ENCODE data around the gene SEC14L5.

SEC14L5 gene

DNA sequence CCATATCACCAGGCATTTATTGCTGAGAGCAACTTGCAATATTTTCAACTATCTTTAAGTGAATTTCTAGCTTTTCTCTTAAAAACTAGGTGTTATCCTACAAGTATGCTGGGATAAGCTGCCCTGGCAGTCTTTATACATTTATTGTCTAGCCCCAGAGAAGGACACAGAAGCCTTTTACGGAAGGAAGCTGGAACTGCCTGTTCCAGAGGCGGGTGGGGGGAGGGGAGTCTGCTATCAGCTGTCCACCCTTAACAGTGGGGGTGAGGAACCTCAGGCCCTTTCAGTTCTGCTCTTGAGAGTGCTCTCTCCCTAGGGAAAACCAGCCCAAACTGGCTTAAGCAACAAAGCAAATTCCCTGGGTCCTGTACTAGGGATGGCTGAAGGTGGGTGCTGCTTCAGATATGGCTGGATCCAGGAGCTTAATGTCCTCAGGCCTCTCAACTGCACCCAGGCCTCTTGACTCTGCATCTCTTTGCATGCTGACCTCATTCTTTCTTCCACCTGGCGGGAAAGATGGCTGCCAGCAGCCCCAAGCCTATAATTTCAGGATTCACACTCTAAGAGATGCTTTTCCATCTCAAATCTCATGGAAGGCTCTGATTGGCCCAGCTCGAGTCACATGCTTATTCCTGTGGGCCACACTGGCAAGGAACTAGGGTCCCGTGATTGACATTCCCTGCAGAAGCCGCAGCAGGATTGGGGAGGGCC lies 59.0 kb downstream of the SEC14L5 start:
- DNase-seq: no peak

DNA sequence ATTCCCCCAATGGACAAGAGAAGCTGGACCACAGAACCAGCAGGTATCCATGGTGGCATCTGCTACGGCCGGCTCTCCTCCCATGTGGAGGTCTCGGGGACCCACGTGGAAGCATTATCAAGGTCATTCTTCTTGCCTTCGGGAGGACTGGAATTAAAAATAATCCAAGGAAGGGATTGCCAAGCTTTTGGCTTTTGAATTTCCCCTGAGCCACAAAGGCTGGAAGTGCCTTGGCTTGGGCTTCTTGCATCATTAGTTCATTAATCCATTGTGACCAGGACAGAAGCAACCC lies 59.5 kb downstream of the SEC14L5 start:
- no peak for DNase-seq

DNA sequence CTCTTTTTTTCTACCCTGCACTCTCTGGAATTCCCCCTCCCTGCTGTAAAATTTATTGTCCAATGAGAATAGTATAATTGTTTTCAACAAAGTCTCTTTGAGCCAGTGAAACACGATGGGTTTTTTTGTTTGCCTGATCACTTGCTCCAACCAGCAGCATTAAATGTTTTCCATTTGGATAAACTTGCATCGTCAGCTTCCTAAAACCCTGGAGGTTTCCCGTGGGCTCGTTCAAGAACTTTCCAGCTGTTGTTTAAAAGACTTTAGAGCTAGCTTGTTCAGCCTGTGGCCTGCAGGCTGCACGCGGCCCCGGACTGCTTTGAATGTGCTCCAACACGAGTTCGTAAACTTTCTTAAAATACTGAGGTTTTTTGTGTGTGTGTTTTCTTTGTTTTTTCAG lies 60.7 kb downstream of the SEC14L5 start:
- DNase-seq: no peak

DNA sequence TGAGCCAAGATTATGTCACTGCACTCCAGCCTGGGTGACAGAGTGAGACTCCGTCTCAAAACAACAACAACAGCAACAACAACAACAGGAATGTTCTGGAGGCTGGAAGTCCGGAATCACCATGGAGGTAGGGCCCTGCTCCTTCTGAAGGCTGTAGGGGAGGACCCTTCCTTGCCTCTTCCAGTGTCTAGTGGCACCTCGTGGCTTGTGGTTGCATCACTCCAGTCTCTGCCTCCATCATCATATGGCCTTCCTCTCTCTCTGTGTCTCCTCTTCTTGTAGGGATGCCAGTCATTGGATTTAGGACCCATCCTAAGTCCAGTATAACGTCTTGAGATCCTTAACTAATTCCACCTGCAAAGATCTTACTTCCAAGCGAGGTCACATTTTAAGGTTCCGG lies 61.6 kb downstream of the SEC14L5 start:
- DNase-seq: no peak

DNA sequence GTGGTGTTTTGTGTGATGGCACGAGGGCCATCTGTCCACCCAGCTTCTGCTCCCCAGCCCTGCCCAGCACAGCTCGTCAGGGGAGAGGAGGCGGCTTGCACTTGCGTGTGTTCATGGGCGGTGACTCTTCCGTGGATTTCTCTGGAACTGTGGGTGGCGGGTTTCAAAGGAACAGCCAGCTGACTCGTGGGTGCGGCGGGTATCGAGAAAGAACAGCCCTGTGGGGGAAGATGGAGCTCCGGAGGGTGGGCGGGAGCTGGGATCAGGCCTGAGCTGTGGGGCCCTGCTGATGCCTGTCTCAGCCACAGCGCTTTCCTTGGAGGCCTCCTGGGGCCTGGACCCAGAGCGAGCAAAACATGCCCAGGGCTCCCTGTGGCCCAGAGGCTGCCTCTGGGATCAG lies 62.4 kb downstream of the SEC14L5 start:
- DNase-seq: no peak

DNA sequence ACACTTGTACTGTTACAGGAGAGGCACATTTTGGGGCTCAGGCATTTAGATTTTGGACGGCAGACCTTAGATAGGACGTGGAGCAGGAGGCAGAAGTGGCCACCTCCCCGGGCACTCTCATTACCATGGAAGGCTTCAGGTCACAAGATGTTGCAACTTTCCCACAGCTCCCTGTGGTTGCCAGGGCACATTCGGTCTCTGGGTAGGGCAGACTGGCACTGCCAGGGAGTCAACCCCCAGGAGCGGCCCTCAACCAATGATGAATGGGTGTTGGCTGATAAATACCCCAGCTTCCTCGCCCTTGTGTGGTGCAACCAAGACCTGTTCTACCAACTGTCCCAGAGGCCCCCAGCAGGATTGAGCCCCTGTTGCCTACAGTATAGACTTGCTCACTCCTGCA lies 64.4 kb downstream of the SEC14L5 start:
- no peak for DNase-seq

DNA sequence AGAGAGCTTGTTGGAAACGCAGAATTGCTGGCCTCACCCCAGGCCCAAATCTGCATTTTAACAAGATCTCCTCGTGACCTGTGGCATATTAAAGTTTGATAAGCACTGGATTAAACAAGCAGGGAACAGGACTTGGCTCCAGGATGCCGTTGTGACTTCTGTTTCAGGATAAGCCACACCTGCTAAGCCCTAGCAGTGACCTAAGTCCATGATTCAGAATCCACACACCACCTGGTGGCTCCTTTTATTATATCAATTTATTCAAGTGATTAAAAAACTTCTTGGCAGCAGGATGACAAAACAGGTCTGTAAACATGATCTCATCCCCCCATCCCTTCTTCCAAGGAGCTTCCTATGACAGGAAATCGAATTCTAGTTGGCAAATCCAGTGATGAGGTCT lies 66.5 kb downstream of the SEC14L5 start:
- no peak for DNase-seq

DNA sequence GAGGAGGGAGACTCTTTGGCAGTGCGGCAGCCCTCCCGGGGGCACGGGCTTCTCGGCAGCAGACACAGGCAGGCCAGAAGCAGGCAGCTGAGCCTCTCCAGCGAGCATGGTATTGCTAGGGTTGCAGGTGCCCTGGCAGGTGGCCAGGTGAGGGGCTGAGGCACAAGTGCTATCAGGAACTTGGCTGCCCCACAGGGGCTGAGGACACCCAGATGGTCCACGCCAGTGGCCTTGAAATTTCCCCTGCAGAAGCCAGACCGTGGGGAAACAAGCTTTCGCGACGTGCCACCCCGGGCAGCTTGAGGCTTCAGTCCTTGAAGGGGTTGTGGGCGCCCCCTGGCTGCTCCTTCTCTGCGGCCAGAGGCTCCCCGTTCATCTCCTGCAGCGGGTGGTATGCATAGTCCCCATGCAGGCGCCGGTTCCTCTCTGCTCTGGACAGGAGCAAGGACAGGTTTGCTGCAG lies 67.1 kb downstream of the SEC14L5 start:
- DNase-seq: no peak

DNA sequence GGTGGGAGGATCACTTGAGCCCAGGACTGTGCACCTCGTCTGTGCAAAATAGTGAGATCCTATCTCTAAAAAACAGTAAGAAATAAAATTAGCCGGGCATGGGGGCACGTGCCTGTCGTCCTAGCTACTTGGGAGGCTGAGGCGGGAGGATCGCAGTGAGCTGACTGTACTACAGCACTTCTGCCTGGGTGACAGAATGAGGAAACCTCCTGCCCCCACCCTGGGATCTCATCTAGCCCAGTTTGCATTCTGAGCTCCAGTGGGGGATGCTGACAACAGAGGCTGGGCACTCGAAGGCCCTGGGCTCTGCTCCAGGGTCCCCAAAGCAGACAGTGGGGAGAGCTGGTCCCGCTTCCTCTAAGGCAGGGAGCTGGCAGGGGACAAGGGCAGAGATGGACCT lies 68.5 kb downstream of the SEC14L5 start:
- DNase-seq: no peak

DNA sequence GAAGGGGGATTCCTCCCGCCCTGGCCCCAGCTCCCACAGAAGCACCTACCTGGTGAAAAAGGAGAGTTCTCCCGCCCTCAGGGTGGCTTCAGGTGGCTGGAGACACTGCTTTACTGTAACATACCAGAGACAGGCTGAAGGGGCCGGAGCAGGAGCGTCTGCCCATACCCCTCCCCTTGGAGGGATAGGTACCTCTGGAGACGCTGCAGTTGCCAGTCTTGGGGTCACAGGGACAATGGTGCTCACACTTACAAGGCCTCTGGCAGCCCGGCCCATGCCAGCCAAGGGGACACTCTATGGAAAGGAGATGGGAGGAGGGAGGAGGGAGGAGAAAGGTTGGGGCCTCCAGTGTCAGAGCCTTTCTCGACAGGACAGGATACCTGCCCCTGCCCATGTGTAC lies 69.0 kb downstream of the SEC14L5 start:
- no peak for DNase-seq

DNA sequence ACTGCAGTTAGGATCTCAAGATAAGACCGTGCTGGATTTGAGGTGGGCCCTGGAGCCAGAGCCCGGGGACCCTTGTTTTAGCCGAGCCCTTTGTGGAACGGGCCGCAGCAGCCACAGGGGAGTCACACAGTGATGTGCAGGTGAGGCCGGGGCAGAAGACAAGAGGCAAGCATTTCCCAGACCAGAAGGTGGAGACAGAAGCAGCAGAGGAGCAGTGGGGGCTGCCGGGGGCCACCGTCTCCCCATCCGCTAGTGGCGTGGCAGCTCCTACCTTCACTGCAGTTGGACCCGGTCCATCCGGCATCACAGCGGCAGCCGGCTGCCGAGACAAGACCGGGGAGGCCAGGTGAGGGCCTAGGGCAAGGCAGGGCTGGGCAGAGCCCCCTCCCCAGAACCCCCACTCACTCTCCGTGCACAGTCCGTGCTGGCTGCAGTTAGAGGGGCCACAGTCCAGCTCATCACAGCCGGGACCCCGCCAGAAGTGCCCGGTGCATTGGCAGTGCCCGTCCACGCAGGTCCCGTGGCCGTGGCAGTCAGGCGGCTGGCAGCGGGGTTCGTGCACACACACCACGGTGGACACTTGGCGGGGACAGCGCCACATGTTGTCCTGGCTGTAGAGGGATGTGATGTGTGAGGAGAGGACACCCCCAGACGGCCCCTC lies 69.6 kb downstream of the SEC14L5 start:
- no peak for DNase-seq

DNA sequence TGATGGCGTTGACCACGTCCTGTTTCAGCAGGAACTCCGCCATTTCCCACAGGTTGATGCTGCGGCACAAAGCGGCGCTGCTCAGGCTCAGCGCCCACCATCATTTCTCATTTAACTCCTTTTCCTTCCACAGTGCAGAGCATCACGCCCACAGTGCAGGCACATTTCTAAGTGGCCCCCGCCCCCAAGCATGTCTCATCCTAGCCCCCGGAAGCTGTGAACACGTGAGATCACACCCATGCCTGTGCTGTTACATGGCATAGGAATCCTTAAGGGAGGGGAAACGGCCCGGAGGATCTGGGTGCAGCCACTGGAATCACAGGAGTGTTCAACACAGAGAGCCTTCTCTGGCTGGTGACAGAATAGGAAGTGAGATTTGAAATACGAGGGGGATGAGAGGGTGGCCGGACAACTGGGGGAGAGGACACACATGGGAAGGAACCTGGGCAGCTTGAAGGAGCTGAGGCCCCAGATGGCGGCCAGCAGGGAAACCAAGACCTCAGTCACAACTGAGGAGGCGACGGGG lies 70.9 kb downstream of the SEC14L5 start:
- no peak for DNase-seq

DNA sequence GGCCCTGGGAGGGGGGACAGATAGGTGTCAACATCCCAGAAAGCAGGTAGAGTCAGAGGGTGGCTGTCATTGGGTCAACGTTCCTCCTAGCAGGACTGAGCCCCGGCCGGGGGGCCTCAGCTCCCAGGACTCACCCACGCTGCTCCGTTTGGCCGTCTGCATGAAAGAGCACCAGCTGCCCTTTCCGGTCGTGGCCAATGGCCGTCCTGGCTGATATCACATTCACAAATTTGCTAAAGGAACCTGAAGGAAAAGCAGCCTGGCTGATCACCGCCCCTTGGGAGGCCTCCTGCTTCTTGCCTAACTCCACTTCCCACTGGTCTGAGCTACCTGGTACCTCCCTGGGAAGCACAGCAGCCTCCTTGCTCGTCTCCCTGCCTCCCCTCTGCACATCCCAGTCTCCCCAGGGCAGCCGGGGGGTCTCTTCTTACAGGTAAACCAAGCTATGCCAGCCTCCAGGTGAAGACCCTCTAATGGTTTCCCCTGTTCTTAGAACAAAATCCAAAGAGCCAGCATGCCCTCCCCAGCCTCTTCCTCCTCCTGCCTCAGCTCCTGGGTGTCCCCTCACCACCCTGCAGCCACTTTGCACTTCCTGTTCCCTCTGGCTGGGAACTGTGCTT lies 72.2 kb downstream of the SEC14L5 start:
- DNase-seq: no peak

DNA sequence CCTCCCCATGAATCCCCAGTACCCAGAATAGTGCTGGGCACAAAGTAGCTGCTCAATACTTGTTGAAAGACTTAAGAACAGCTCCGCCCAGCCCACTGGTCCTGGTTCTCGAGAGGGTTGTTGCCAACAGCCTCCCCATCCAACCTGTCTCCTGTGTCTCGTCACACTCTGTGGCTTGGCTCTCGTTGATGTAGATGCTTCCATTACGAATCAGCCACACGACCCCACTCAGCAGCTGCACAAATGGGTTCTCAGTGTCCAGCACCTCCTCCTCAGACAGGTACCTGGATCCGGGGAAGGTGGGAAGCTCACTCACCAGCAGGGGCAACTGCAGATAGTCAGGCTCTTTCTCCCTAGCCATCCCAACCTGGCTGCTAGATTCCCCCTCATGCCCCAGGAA lies 73.5 kb downstream of the SEC14L5 start:
- no peak for DNase-seq

DNA sequence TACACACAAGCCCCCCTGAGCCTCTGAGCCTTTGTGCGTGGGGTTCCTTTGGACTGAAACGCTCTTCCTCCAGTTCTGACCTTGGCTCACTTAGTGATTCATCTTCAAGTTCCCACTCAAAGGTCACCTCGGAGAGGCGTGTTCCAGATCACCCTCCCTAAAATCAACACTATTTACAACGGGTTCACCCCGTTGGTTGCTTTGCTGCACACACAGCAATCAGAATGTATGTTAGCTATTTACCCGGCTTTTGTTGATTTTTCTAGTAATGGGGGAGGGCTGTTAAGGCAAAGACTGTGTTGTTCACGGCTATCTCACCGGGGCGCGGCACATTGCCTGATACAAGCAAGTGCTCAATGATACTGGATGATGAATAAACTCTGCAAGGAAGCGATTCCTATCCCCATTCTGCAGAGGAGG lies 74.6 kb downstream of the SEC14L5 start:
- DNase-seq: no peak

DNA sequence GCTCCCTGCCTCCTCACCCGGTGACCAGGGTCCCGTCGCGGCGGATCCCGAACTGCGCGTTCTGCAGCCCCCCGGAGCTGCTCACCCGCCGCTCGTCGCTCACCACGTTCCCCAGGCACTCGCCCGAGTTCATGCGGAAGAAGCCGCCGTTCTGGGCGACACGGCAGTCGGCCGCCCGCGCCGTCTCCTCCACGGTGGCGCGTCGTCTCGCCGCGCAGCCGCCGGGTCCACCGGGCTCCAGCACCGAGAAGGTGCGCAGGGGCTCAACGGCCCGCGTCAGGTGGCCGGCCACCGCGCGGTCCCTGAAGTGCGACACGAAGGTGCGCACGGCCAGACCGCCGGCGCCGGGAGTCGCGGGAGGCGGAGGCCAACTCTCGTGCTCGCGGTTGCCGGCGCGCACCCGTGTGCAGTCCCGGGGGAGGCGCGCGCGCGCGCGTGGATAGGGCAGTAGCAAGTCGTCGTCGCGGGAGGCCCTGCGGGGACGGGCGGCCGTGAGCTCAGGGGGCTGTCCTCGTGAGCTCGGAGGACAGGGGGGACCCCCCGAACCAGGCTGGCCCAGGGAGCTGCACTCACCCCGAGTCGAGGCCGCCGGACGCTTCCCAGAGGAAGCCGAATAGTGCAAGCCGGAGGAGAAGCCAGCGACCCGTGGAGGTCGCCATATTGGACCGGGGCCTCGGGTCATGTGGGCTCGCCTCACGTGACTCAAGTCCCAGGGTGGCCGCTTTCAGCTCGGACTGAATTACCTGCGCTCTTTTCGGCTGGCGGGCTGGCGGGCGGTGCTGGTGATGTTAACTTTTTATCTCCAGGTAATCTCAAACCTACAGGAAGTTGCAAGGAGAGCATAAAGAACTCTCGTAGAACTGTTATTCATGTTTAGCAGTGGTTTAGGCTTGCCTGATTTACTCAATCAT lies 75.4 kb downstream of the SEC14L5 start, which contains the start of gene NAGPA:
Gene NAGPA (minus strand): TSS at position 680 of the 911 bp plus-strand sequence. CDS start 21 bp downstream, at position 659.
- DNase-seq: peak; percentile 88

DNA sequence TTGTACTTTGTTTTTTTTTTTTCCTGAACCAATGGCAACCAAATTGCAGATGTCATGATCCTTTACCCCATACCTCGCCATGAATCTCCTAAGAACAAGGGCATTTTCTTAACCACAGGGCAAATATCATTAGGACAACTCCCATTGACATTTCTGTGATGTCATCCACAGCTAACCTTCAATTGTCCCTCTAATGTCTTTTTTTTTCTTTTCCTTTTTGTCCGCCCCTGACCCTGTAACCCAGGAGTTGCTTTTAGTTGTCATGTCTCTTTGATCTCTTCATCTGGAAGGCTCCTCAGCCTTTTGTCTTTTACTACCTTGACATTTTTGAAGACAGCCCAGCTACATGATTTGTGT lies 76.0 kb downstream of the SEC14L5 start:
- DNase-seq: no peak

DNA sequence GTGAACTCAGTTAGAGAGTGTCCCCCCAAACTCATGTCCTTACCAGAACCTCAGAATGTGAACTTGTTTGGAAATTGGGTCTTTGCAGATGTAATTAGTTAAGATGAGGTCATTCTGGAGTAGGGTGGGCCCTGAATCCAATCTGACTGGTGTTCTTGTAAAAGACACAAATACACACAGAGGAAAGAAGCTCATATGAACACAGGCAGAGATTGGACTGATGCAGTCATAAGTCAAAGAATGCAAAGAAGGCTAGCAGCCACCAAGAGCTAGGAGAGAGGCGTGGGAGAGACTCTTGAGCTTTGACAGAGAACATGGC lies 77.7 kb downstream of the SEC14L5 start:
- no peak for DNase-seq

DNA sequence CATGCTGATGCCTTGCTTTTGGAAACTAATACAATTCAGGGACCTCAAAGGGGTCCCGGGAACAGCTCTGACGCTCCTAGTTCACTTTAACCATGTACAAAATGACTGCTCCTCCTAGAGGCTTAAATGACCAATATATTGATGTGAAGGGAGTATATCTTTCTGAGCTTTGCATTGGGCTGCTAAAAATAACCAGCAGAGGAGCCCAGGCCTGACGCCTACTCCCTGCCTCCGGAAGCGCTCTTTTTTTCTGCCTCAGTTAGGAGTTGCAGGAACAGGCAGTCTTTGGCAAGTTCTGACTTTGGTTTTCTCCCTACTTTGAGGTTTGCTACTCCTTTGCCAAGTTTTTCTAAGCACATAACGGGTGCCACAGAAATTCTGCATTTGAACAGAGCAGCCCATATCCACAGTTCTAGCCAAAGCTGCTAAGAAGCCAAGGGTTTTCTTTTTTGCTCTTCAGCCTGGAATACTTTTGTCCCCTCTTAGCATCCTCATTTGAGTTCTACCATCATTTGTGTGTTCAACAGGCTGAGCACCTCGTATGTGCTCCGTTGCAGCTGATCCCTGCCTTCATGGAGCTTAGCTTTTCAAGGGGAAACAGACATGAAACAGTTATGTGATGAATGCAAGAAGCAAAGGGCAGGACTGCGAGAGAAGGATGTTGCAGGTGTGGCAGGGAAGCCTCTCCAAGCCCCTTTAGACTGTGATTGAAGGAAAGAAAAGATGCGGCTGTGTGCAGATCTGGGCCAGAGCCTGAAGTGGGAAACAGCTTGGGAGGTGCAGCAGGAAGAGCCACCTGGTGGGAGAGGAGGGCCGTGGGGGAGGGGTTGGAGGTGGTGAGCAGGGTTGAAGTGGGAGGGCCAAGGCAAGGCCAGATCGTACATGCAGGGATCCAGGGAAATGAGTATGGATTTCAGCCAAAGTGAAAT lies 78.4 kb downstream of the SEC14L5 start:
- DNase-seq: no peak

DNA sequence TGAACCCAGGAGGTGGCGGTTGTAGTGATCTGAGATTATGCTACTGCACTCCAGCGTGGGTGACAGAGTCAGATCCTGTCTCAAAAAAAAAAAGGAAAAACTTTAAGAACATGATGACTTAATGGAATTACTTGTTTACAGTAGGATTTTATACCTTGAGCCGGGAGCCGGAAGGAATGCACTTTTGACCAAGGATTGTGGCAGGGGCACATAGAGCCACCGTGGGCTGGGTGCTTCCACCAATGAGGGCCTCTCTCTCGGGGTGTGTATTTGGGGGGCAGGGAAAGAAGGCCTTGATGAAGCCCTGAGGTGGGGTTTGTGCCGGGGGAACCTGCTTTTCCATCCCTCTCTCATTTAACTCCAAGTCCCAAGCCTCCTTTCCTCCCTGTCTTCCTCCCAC lies 82.3 kb downstream of the SEC14L5 start:
- no peak for DNase-seq

DNA sequence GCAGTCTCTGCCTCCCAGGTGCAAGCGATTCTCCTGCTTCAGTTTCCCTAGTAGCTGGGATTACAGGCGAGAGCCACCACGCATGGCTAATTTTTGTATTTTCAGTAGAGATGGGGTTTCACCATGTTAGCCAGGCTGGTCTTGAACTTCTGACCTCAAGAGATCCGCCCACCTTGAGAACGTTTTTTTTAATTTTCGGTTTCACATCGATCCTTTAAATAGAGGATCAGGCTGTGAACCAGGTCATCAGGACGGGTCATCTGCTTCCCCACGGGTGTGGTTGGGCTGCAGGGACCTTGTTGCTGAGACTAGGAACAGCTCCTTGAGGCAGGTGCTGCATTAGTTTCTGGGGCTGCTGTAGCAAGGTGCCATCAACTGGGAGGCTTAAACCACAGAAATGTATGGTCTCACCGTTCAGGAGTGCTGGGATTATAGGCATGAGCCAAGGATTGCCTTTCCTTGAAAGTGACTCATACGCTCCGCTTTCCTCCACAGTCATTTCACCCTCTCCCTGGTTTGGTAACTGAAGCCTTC lies 83.5 kb downstream of the SEC14L5 start:
- DNase-seq: no peak
